GM19455 (cell line): ENCODE results near the gene DRAXIN.
"Not testable (repeated sequence)": the region's sequence is repeated elsewhere in the genome, so short reads cannot be mapped to it uniquely, and the experiment has no call there.

Experiments
- ATAC-seq: cut with Tn5 transposase; IDR thresholded peaks from one replicate; pipeline ENCODE4 v1.9.1; 2021; ENCODE audit not compliant: unreplicated experiment

The DRAXIN gene, protein sequence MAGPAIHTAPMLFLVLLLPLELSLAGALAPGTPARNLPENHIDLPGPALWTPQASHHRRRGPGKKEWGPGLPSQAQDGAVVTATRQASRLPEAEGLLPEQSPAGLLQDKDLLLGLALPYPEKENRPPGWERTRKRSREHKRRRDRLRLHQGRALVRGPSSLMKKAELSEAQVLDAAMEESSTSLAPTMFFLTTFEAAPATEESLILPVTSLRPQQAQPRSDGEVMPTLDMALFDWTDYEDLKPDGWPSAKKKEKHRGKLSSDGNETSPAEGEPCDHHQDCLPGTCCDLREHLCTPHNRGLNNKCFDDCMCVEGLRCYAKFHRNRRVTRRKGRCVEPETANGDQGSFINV

DNA sequence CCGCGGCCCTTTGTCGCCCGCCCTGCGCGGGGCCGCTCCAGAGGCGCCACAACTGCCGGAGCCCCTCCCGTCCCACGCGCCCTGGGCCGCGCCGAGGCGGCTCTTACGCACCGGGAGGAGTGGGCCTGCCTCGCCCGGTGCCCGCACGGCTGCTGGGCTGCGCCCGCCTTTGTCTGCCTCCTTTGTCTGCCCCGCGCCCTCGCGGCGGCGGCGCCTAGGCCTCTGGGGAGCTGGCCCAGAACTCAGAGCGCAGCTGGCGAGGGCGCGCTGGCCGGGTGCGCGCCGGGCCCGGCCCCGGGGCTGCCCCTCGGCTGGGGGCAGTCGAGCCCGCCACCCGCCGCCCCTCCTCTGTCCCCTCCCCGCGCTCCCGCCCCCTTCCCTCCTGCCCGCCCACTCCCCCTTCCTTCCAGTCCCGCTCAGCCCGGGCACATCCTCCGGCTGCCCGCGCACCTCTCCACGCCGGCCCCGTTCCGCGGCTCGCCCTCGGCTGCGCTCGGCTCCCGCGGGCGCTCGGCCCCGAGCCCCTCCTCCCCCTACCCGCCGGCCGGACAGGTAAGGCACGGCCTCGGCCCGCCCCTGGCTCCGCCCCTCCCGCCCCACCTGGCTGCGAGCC lies at the start of gene DRAXIN:
DRAXIN (plus strand) TSS at position 409 of the 613 bp plus-strand sequence. CDS start 14,549 bp downstream, outside the sequence.
- no peak for ATAC-seq

DNA sequence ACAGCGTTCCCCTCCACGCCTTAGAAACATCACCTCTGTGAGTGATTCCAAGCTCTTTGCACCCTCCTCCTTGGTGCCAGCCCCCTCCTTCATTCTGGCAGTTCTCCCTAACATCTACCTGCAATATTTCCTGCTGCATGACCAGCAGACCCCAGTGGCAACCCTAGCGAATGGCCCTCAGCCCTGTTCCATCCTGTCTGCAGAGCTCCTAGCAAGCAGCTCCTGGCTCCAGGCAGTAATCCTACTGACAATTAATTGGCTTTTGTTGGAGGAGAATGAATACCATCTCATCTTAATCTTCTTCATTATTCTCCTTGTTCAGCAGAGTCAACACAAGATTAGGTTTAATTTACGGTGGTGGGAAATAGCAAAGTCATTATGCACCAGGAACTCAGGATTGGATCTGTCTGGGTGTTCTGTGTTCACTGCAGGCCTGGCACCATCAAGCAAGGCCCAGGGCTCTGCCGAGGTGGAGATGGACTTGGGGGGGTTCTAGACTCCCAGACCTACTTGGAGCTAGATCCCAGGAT lies 49.7 kb upstream of the DRAXIN start:
- ATAC-seq, result no peak

DNA sequence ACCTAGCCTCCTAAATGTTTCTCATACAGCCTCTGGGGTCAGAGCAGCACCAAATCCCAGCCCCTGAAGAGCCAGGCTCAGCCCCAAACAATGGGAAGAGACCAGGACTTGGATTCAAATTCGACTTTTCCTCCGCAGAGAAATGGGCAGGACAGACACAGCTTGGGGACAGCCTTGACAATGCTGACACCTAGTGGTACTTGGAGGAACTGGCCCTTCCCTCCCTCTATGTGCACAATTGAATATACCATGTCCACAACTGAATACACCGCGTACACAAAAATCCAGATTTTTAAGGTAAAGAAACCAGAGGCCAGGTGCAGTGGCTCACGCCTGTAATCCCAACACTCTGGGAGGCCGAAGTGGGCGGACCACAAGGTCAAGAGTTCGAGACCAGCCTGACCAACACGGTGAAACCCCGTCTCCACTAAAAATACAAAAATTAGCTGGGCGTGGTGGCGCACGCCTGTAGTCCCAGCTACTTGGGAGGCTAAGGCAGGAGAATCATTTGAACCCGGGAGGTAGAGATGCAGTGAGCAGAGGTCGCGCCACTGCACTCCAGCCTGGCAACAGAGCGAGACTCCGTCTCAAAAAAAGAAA lies 49.0 kb upstream of the DRAXIN start:
- not testable (repeated sequence) for ATAC-seq

DNA sequence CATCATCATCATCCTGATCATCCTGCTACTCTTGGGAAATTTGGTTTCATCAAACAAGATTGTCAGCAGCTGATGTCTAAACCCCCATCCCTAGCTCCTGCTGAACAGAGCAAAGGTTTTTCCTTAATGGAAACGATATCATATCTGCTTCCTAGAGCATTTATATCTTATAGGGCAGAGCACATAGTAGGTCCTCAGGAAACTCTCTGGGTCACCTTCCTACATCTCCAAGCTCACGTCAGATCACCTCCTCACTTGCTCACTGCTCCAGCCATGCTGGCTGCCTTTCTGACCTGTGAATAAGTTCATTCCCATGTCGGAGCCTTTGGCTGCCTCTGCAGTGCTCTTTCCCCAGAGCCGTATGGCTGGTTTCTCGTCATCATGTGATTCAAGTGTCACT lies 47.7 kb upstream of the DRAXIN start:
- ATAC-seq, result no peak

DNA sequence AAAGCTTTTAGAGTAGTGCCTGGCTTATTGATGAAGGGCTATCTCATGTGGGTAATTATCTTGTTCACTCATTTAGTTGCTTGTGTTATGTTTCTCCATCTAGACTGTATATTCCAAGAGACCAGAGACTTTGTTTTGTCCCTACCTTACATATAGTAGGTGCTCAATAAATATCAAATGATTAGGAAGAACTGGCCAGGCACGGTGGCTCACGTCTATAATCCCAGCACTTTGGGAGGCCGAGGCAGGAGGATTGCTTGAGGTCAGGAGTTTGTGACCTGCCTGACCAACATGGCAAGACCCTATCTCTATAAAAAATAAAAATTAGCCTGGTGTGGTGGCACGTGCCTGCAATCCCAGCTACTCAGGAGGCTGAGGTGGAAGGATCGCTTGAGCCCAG lies 46.2 kb upstream of the DRAXIN start:
- ATAC-seq, result no peak

DNA sequence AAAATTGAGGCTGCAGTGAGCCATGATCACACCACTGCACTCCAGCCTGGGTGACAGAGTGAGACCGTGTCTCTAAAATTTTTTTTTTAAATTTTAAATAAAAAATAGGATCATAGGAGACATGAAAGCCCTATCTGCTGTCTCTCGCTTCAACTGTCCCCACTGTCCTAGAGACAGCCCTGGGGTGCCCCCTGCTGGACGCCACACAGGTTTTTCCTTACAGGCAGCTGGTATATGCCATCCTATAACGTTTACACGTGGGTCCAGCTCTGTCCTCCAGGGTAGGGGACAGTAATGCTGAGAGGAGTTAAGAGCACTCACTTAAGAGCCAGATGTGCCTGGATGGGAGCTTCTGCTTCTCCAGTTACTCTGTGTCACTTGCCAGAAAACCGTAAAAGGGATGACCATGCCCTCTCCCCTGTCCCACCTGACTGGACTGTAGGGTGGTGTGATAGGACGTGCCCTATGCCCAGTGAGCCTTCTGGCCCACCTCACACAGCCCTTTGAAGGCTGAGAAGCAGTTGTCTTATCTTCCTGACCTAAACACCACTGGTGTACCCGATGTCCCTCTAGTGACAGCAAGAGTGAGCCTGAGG lies 45.7 kb upstream of the DRAXIN start:
- ATAC-seq, result no peak

DNA sequence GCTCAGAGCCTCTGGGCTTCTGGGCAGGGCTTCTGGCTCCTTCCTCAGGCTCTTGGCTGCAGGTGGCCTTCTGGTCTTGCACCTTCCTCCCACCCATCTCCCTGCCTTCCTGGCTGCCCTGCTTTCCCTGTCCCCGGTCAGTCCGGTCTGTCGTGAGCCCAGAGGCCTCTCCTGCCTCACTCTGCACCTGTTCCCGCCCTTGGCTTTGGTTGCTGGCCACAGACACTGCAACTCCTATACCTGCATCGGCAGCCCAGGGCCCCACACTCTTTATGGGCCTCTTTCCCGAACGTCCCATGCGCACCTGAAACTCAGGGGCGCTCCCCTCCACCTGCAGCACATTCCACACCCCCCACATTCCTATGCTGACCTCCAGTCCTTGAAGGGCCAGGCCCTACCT lies 45.2 kb upstream of the DRAXIN start:
- ATAC-seq, result no peak

DNA sequence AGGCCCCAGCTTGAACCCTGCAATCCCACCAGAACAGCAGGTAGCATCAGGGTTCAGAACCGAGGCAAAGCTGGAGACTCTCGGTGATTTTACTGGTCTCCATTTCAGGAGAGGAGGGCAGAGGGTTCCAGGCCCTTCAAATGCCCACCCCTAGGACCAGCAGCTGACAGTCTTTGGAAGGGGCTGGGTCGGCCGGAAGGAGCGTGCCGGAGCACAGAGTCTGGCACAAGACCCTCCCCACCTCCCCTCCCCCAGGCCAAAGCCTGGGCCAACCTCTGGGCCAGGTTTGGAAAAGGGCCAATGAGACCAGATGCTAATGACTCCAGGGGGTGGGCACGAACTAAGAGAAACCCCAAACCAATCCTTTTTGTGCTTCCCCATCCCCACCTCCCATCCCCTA lies 44.2 kb upstream of the DRAXIN start:
- ATAC-seq, result no peak

DNA sequence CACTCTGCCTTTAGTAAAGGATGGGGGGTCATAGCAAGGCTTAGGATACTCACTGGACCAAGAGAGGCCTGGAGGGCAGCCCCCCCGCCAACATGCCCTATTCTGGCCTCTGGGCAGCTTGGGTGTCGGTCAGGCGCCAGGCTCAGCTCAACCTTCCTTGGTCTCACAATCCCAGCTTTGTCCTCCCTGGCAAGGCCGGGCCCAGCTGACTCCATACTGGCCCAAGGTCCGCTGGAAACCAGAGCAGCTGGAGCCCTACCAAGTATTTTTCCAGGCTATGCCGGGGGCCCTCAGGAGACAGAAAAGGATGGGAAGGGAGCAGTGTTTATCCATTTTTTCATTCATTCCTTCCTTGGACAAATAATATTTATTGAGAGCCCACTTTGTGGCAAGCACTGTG lies 43.5 kb upstream of the DRAXIN start:
- ATAC-seq, result no peak

DNA sequence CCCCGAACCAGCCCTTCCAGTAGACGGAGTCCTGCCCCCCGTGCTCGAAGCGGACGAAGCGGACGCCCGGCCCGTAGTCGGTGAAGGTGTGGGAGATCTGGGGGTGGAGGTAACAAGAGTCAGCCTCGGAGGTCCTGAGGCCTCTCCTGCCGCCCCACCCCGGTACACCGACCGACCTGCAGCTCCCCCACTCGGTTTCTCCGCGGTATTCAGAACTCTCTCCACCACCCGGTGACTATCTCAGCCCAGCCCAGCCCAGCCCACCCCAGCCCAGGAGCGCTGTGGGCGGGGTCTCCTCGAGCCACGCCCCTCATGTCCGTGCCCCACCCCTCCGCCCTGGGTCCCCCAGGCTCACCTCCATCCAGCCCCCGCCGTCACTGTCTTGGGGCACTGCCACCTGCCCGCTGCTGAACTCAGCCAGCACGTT lies 42.8 kb upstream of the DRAXIN start:
- ATAC-seq, result no peak

DNA sequence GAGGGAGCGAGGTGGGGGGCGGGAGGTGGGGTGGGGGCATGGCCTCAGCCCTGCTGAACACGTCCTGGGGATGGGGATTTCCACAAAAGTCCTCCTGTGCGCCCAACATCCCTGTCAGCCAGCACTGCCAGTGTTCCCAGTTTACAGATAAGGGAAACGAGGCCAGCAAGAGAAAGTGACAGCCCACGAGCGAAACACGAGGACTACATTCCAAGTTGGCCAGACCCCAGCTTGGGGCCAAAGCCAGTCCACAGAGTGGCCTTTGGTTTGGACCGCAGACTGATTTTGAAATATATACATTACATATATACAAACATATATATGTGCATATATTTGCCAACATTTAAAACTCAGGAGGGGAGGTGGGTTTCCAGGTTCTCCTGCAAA lies 42.3 kb upstream of the DRAXIN start:
- ATAC-seq, result no peak

DNA sequence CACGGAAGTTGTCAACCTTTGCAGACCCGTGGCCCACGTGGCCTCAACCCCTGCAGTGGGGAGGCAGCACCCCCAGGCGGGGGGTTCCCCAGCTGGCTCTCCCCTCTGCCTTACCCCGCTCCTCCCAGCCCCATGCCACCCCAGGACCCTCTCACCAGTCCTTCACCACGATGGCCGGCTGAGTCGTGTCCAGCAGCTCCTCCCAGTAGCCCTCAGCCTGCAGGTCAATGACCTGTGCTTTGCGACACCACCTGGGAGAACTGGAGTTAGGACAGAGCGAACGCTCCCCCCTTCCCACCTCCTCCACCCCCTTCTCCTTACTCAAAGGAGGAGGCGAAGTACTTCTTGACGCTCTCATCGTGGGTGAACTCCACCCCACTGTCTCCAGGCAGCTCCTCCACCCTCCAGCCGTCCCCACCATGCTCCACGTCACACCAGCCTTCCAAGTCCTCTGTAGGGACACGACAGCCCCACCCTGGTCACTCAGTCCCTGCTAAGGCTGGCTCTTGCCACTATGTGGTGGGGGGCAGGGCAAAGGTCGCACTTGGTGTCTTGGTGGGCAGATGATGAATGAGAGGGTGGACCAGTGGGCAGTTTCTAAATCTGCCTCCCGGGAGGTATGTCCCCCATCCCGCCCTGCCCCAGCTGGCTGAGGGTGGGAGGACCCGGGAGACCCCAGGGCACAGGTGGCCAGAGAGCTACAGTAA lies 41.7 kb upstream of the DRAXIN start:
- no peak for ATAC-seq

DNA sequence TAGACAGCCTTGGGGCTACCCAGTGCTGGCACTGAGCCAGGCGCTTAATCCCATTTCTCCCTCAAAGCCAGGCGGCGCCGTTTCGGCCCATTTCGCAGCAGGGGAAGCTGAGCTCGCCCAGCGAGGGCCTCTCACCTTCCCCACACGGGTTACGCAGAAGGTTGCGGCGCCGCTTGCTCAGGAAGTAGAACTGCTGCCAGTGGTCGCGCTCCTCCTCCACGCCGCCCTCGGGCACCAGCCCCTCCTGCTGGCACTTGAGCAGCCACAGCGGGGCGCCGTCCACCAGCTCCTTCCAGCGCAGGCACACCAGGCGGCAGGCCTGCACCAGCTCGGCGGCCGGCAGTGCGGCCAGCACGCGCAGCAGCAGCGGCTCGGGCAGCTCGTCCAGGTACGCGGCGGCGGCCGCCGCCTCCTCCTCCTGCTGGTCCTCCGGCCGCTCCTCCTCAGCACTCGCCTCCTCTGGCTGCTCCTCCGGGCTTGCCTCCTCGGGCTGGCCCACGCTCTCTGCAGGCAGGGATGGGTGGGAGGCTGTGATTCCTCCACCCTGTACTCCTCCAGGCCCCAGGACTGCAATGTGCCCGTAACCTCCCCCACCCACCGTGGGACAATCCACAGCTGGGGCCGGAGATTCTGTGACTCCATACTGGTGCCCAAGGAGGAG lies 41.0 kb upstream of the DRAXIN start:
- no peak for ATAC-seq

DNA sequence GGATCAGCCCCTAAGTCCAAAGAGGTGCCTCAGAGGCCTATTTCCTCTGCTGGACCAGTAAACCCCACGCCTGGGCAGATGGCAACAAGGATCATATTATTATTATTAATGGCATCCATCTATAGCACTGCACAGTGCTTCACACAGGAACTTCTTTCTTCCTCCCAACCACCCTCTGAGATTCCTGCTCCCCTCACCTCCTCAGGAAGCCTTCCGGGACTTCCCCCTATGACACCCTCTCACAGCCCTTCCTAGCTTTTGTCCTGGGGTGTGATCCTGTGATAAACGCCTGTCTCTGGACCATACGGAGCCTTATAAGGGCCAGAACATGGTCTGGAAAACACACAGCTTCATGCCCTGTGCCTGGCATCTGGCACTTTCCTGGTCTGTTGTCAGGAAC lies 40.5 kb upstream of the DRAXIN start:
- ATAC-seq, result no peak

DNA sequence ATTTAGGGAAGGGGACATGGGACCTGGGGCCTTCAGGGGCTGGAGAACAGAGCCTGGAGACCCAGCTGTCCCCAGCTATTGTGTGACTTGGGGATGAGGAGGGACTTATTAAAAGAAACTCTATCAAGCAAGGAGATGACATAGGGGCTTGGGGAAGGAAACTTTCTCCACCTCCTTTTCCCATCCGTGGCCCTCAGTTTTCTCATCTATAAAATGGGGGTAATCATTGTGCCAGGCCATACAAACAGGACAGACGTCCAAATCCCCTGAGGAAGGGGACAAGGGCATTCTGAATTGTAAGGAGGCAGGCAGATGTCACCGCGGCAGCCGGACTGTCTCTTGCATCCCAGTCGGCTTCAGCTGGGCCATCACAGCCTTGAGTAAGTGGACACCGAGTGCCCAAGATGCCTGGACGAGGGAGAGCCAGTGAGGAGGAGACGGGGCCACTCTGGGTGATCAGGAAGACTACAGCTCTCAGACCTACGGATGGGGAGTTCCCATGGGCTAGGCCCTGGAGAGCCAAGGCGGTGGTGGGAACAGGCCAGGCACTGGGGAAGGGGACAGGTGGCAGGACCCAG lies 39.2 kb upstream of the DRAXIN start:
- no peak for ATAC-seq

DNA sequence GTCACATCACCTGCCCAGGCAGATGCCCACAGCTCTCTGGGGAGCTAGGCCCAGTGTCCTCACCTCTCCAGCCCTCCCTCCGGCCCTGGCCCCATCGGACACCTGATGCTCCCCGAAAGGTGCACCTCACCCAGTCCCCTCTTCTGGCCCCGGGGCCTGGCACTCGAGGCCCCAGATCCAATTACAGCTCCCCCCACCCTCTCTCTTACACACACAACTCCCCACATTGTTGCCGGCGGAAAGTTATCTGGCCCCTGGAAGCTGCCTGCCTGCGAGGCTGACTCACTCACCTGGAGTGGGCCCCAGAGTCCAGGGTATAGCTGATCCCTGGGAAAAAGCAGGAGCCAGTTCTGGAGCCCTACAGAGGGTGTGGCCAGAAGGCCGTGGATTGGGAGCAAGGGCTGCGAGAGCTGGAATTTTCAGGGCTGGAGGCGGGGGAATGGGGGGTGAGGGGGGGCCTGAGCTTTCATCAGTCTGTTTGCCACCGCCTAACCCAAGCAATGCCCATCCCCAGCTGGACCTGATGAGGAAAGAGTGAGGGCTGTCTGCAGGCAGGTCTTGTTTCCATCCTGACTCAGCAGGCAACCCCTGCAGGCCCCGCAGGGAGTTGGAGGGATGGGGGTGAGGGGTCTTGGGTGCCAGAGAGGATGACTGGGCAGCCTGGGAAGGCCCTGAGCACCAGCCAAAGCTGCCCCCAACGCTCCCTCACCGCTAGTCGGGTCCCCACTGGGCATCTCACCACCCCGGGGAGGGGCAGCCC lies 38.2 kb upstream of the DRAXIN start:
- no peak for ATAC-seq

DNA sequence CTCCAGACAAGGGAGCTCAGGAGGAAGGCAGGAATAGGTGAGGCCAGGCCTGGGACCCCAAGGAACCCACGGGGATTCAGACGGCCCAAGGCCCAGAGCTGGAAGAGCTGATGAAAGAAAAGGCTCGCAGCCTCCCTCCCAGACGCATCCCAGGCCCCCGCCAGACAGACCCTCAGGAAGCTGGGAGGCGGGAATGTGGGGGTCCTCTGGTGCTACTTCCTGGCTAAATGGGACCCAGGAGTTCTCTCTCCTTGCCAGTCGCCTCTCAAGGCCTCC lies 37.7 kb upstream of the DRAXIN start:
- no peak for ATAC-seq

DNA sequence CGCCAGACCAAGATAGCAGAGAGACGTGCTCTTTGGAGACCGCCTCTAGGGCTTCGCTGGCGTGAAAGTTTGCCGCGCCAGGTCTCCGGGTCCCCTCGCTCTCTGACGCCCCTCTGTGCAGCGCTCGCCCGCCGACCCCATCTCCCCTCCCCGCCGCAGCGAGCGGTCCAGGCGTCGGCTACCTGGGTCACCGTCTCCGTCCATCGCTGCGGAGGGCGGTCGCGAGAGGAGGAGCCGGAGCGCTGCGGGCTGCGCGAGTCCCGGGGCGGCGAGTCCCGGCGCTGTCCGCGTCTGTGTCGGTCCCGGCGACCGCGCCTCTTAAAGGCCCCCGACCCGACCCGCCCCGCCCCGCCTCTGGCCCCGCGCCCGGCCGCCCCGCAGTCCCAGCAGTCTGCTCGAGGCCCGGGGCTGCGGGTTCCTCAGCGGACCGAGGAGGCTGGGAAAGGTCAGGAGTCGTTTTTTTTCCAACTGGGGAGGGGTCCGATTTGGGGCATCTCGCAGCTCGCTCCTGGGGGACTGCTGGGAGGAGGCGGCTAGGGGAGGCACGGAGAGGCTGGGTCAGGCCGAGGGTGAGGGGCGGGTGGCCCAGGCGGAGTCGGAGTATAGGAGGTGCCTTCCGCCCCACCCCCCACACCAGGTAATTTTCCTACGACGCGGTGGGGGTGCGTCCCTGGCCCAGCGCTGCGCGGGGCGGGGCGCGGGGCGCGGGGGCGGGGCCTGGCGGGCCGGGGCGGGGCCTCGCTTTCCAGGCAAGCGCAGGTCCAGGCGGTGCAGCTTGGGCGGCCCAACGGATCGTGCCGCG lies 37.2 kb upstream of the DRAXIN start, which contains the start of the genes FBXO2 and FBXO44:
FBXO2 (minus strand) TSS at position 293 of the 802 bp plus-strand sequence; CDS start at position 204, 89 bp downstream.
FBXO44 (plus strand) TSS at position 741 of the 802 bp plus-strand sequence. CDS start 959 bp downstream, outside the sequence.
- peak; percentile 65 for ATAC-seq
